Measurements from ENCODE around the gene LRPAP1.
"Not testable (repeated sequence)": the region's sequence is repeated elsewhere in the genome, so short reads cannot be mapped to it uniquely, and the experiment has no call there.

- TF ChIP-seq CTCF, POLR2A (IDR thresholded peaks at IDR 0.05): not testable (repeated sequence)
Observed at GRCh38 chr4:3550792-3551325, 18.6 kb upstream of the LRPAP1 start.

All from uterus (tissue), 2 donors.